CD4-positive, alpha-beta T cell treated with Interleukin-4 for 1 hour (primary cell): ENCODE data around the gene ICOSLG.

Experiments
- DNase-seq, 2 donors: peaks; one replicate each; pipeline ENCODE4 v3.0.0-alpha.2; 2020 to 2022

ICOSLG gene

DNA sequence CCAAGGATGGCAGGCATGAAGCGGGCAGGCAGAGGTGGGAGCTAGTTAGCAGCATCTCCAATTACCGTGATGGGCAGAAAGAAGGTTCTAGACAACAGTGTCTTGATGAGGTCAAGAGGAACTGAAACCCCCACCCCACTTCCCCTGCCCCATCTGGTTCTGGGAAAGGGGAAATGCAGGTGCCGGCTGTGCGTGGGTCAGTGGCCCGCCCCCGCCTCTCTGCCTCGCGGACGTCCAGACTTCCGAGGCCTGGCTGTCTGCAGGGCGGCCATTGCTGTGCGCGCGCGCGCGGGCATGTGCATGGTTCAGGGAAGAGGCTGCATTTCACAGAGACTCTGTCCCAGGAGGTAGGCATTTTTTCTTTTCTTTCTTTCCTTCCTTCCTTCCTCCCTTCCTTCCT lies 65.6 kb downstream of the ICOSLG start:
- peak in 1 of 2 donors; percentile 57 for DNase-seq
